HepG2 (cell line): ENCODE results near the gene C1QC. TPM values are rescaled to one million over a fixed set of nuclear protein-coding genes. Genes with fewer than 3 reads are reported as not detected.

ENCODE experiments used
- ATAC-seq: fragments of 200-7000 bp; cut with Tn5 transposase; 3 replicates; pipeline ENCODE4 v1.9.1; 2020; ENCODE audit warnings: mild to moderate bottlenecking, moderate library complexity
- BruUV-seq: library from RNA; stranded (reverse); fragments of 400-500 nt; replicated peaks from 2 replicates; lab custom pipeline; 2021; lab: Mats Ljungman, UMichigan
- CTCF ChIA-PET: fragments of 300-600 bp; formaldehyde crosslinking; extraction: SDS; loops from one replicate; lab custom pipeline; 2021; ENCODE audit warnings: low total read pairs, inconsistent platforms, low intra/inter-chr PET ratio; lab: Yijun Ruan, JAX
- POLR2A ChIA-PET: fragments of 350-600 bp; sonication (Branson Sonifier 250); formaldehyde crosslinking; loops from one replicate; lab custom pipeline; 2020; ENCODE audit warnings: antibody characterized with exemption, inconsistent platforms; lab: Yijun Ruan, JAX
- DNase-seq: peaks from one replicate; pipeline ENCODE4 v3.0.0-alpha.2; 2015; ENCODE audit warnings: low spot score
- FAIRE-seq: peaks from 3 replicates; lab custom pipeline; 2011; peaks lifted over from hg19 to GRCh38; lab: Jason Lieb, UNC
- H2AFZ ChIP-seq: one replicate; pipeline ENCODE4 v1.6.1; 2011; ENCODE audit warnings: low read length, inconsistent platforms
- H3K27ac ChIP-seq: fragments of 300-600 bp; 3 replicates; pipeline ENCODE4 v1.8.0; 2011; ENCODE audit warnings: mixed run types, mild to moderate bottlenecking, mixed read lengths, low read length, inconsistent platforms; ENCODE audit not compliant: insufficient read depth; ENCODE audit errors: extremely low read length
- H3K27me3 ChIP-seq, 2 experiments: fragments of 200-600 bp in 1 of 2; 2 replicates in 1 of 2; 3 replicates in 1 of 2; pipeline versions ENCODE4 v1.6.0 to v1.8.0; 2011; ENCODE audit warnings: low read length in 2 of 2, mild to moderate bottlenecking in 2 of 2, moderate library complexity in 2 of 2, inconsistent platforms in 1 of 2; ENCODE audit not compliant: insufficient read depth in 2 of 2, control insufficient read depth in 1 of 2
- H3K36me3 ChIP-seq, 2 experiments: fragments of 200-600 bp in 1 of 2; replicated peaks in 1 of 2; 2 replicates in 1 of 2; 3 replicates in 1 of 2; pipeline versions ENCODE4 v1.5.1 to v1.8.0; 2011; ENCODE audit warnings: low read length in 2 of 2, inconsistent platforms in 1 of 2; ENCODE audit not compliant: insufficient read depth in 2 of 2, control insufficient read depth in 1 of 2
- H3K4me1 ChIP-seq: 2 replicates; pipeline ENCODE4 v1.5.1; 2012; ENCODE audit warnings: low read length, inconsistent platforms; ENCODE audit not compliant: insufficient read depth
- H3K4me2 ChIP-seq: 2 replicates; pipeline ENCODE4 v1.6.0; 2011; ENCODE audit warnings: low read depth, low read length, inconsistent platforms
- H3K4me3 ChIP-seq, 3 experiments: fragments of 200-600 bp in 1 of 3; sonication (generic), shearing (Covaris generic) in 1 of 3; replicated peaks in 1 of 3; 2 replicates each; pipeline ENCODE4 v1.5.1; 2011 to 2016; ENCODE audit warnings: low read length in 3 of 3, inconsistent platforms in 2 of 3, low read depth in 2 of 3, mild to moderate bottlenecking in 2 of 3, control low read depth in 1 of 3, mixed read lengths in 1 of 3; ENCODE audit not compliant: insufficient read depth in 1 of 3
- H3K79me2 ChIP-seq: one replicate; pipeline ENCODE4 v1.6.1; 2011; ENCODE audit warnings: low read length, inconsistent platforms; ENCODE audit not compliant: insufficient read depth
- H3K9ac ChIP-seq: 2 replicates; pipeline ENCODE4 v1.6.0; 2011; ENCODE audit warnings: mild to moderate bottlenecking, low read depth, low read length, inconsistent platforms; ENCODE audit not compliant: insufficient read depth
- H3K9me3 ChIP-seq: 2 replicates; pipeline ENCODE4 v1.5.1; 2012; ENCODE audit warnings: mild to moderate bottlenecking, low read length
- H4K20me1 ChIP-seq: 2 replicates; pipeline ENCODE4 v1.6.0; 2011; ENCODE audit warnings: inconsistent platforms, mild to moderate bottlenecking, low read length, moderate library complexity; ENCODE audit not compliant: insufficient read depth
- ZNF441 ChIP-seq: sonication (generic); formaldehyde crosslinking; IDR thresholded peaks from 2 replicates; pipeline ENCODE4 v1.7.0; 2021; ENCODE audit warnings: missing genetic modification reagents, borderline replicate concordance
- WGBS: methylation state at CpG from one replicate; pipeline ENCODE4 v1.1.6; 2017; ENCODE audit warnings: low lambda C conversion rate; 5-methylcytosine and 5-hydroxymethylcytosine counted together
- in situ Hi-C: cut with HindIII; loops from 2 replicates; pipeline ENCODE4 v1.10.0; 2017; ENCODE audit warnings: low pct_unique_long_range_greater_than_20kb; ENCODE audit not compliant: extremely low pct_ligation_motif_present
- intact Hi-C: fragments of 100-400 bp; cut with micrococcal nuclease; formaldehyde crosslinking; loops from one replicate; pipeline ENCODE4 v1.10.0; 2022; ENCODE audit not compliant: unreplicated experiment
- microRNA-seq: library from miRNA; unstranded; fragments of <30 nt; microRNA quantifications from one replicate; pipeline ENCODE4, GENCODE V29; 2020
- polyA plus RNA-seq, 8 experiments: library from polyadenylated mRNA; depleted of rRNA in 3 of 8; stranded (reverse) in 7 of 8; unstranded in 1 of 8; fragments of >200 nt; fragmentation: Illumina TruSeq in 4 of 8; extraction: Trizol in 4 of 8; gene quantifications; 2 replicates each; pipeline versions ENCODE4 v1.2.1 to v1.2.3, GENCODE V29; 2011 to 2016; ENCODE audit warnings: low read depth in 4 of 8, missing spikeins in 1 of 8, mixed read lengths in 1 of 8; ENCODE audit not compliant: insufficient read depth in 1 of 8
- small RNA-seq, 3 experiments: library from RNA; depleted of rRNA; stranded (forward); fragments of <200 nt; gene quantifications; one replicate each; pipeline ENCODE3, GENCODE V24; 2012; ENCODE audit warnings: low read depth in 2 of 3, low replicate concordance in 1 of 3; ENCODE audit not compliant: insufficient read length in 3 of 3, insufficient read depth in 2 of 3
- total RNA-seq, 5 experiments: library from RNA; depleted of rRNA; stranded (reverse); fragments of >200 nt; fragmentation: Illumina TruSeq; extraction: Trizol; gene quantifications; 2 replicates each; pipeline ENCODE4 v1.2.3, GENCODE V29; 2016; ENCODE audit warnings: low read depth in 1 of 5

Gene C1QC
- total and polyA plus RNA-seq, 2 of the 13 experiments (the other 11 are each of a cell fraction or from before 2014, with no cell fraction given), result not detected

DNA sequence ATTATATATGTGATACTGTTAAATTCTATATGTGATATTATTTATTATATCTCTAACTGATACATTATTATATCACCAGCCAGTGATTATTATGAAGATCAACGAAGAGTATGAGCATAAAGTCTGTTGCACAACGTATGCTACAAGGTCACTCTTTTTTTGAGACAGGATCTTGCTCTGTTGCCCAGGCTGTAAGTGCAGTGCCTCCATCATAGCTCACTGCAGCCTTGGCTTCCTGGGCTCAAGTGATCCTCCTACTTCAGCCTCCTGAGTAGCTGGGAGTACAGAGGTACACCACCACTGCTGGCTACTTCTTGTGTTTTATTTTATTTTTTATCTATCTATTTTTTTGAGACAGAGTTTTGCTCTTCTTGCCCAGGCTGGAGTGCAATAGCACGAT lies 53.2 kb downstream of the C1QC start:
- DNase-seq (no peak), ATAC-seq (no peak), FAIRE-seq (no peak)
- H3K4me1 ChIP-seq, result no peaks in the 10 kb centered on the region
- no peak overlapping the region for H2AFZ ChIP-seq
- H4K20me1 ChIP-seq, result no peaks in the 10 kb centered on the region
- no peak overlapping the region for H3K9ac ChIP-seq
- intact Hi-C loops (no loop called here), in situ Hi-C loops (no loop called here)
- no peaks in the 10 kb centered on the region for H3K36me3 ChIP-seq
- H3K4me2 ChIP-seq, result no peak overlapping the region
- no peaks in the 10 kb centered on the region for H3K79me2 ChIP-seq
- H3K9me3 ChIP-seq, result no peaks in the 10 kb centered on the region
- WGBS, result 38% methylated on average over 3 of the region's 3 CpGs
- no peak overlapping the region for H3K4me3 ChIP-seq
- no TSS peak for BruUV-seq
- H3K27ac ChIP-seq, result no peak overlapping the region
- no peak for TF ChIP-seq ZNF441 (CRISPR knock-in tag)
- POLR2A ChIA-PET, result no interaction called here
- H3K27me3 ChIP-seq, result no peaks in the 10 kb centered on the region
- CTCF ChIA-PET, result no interaction called here

Small RNA genes lying within 50 kb of the gene (microRNA-seq; reads per million reads assigned to microRNA genes)
- gene MIR6127, result not detected

Small RNA genes lying within 50 kb of the gene (small RNA-seq; reads per million reads assigned to genes)
- 0 reads per million in 3 experiments for gene MIR6127

Other genes starting within 250 kb of the C1QC start
- gene ZBTB40, start 191.8 kb upstream of the C1QC start, total RNA-seq (2016; rRNA removed; fragmentation: Illumina TruSeq; extraction: Trizol), result 14.7 and 16.5 TPM in 2 replicates
- 8.8 and 10.5 TPM in 2 replicates for gene ZBTB40, start 191.8 kb upstream of the C1QC start, polyA plus RNA-seq (2011; rRNA removed)
- gene EPHA8, start 80.1 kb upstream of the C1QC start, total RNA-seq (2016; rRNA removed; fragmentation: Illumina TruSeq; extraction: Trizol), result not detected in 2 replicates
- gene EPHA8, start 80.1 kb upstream of the C1QC start, polyA plus RNA-seq (2011; rRNA removed), result not detected in 2 replicates
- not detected in 2 replicates for gene C1QA, start 7.0 kb upstream of the C1QC start, total RNA-seq (2016; rRNA removed; fragmentation: Illumina TruSeq; extraction: Trizol)
- not detected in 2 replicates for gene C1QA, start 7.0 kb upstream of the C1QC start, polyA plus RNA-seq (2011; rRNA removed)
- gene C1QB, start 9.6 kb downstream of the C1QC start, total RNA-seq (2016; rRNA removed; fragmentation: Illumina TruSeq; extraction: Trizol), result not detected in 2 replicates
- gene C1QB, start 9.6 kb downstream of the C1QC start, polyA plus RNA-seq (2011; rRNA removed), result not detected in 2 replicates
- gene EPHB2, start 67.2 kb downstream of the C1QC start, total RNA-seq (2016; rRNA removed; fragmentation: Illumina TruSeq; extraction: Trizol), result 0.11 TPM in 1 of 2 replicates, not detected in the other
- 0.03 TPM in 2 replicates for gene EPHB2, start 67.2 kb downstream of the C1QC start, polyA plus RNA-seq (2011; rRNA removed)